Measurements from ENCODE around the gene STARD13.

STARD13 gene

GRCh38 chr13:33227927-33228647, 57.5 kb downstream of the STARD13 start:
- DNase-seq: no peak

- DNase-seq: no peak
These were observed 60.9 kb downstream of the STARD13 start for GRCh38 chr13:33224686-33225085.

GRCh38 chr13:33224191-33224590, 61.4 kb downstream of the STARD13 start:
- DNase-seq: no peak

GRCh38 chr13:33219926-33220325, 65.6 kb downstream of the STARD13 start:
- DNase-seq: no peak

GRCh38 chr13:33218426-33218825, 67.1 kb downstream of the STARD13 start:
- no peak for DNase-seq

GRCh38 chr13:33218020-33218419, 67.5 kb downstream of the STARD13 start:
- peak; percentile 80 for DNase-seq

GRCh38 chr13:33217256-33217655, 68.3 kb downstream of the STARD13 start:
- no peak for DNase-seq

GRCh38 chr13:33213797-33214196, 71.8 kb downstream of the STARD13 start:
- DNase-seq: peak; percentile 29

GRCh38 chr13:33213024-33213768, 72.4 kb downstream of the STARD13 start:
- no peak for DNase-seq

- DNase-seq: no peak
These were observed 73.2 kb downstream of the STARD13 start for GRCh38 chr13:33212396-33212795.

GRCh38 chr13:33210090-33210489, 75.5 kb downstream of the STARD13 start:
- no peak for DNase-seq

GRCh38 chr13:33208290-33209220, 77.0 kb downstream of the STARD13 start:
- DNase-seq: no peak

GRCh38 chr13:33207615-33207961, 78.0 kb downstream of the STARD13 start:
- peak; percentile 75 for DNase-seq

- DNase-seq: no peak
These were observed 78.5 kb downstream of the STARD13 start for GRCh38 chr13:33206945-33207614.

- no peak for DNase-seq
These were observed 79.1 kb downstream of the STARD13 start for GRCh38 chr13:33206425-33206824.

GRCh38 chr13:33205804-33206221, 79.7 kb downstream of the STARD13 start:
- no peak for DNase-seq

- no peak for DNase-seq
These were observed 80.3 kb downstream of the STARD13 start for GRCh38 chr13:33205224-33205623.

- peak; percentile 68 for DNase-seq
These were observed 81.2 kb downstream of the STARD13 start for GRCh38 chr13:33204130-33204927.

GRCh38 chr13:33202644-33203169, 82.8 kb downstream of the STARD13 start:
- DNase-seq: no peak

- no peak for DNase-seq
These were observed 83.9 kb downstream of the STARD13 start for GRCh38 chr13:33201659-33202058.

GRCh38 chr13:33199289-33199850, 86.2 kb downstream of the STARD13 start:
- no peak for DNase-seq

Measured in EL (cell line).